ENCODE results near the gene C2CD2L.

DNA sequence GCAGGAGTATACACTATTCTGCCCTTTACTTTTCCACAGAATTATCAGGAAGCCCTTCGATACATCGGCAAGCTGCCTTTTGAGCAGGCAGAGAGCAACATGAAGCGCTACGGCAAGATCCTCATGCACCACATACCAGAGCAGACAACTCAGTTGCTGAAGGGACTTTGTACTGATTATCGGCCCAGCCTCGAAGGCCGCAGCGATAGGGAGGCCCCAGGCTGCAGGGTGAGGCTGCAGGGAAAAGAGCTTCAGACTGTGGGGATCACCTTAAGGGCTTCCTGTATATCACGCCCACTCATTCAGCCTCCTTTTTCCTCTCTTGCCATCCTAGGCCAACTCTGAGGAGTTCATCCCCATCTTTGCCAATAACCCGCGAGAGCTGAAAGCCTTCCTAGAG, 29.3 kb upstream of the C2CD2L start:
- TF ChIP-seq, protein P1, sequence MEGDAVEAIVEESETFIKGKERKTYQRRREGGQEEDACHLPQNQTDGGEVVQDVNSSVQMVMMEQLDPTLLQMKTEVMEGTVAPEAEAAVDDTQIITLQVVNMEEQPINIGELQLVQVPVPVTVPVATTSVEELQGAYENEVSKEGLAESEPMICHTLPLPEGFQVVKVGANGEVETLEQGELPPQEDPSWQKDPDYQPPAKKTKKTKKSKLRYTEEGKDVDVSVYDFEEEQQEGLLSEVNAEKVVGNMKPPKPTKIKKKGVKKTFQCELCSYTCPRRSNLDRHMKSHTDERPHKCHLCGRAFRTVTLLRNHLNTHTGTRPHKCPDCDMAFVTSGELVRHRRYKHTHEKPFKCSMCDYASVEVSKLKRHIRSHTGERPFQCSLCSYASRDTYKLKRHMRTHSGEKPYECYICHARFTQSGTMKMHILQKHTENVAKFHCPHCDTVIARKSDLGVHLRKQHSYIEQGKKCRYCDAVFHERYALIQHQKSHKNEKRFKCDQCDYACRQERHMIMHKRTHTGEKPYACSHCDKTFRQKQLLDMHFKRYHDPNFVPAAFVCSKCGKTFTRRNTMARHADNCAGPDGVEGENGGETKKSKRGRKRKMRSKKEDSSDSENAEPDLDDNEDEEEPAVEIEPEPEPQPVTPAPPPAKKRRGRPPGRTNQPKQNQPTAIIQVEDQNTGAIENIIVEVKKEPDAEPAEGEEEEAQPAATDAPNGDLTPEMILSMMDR (IDR thresholded peaks at IDR 0.05 in 4 of 5, conservative IDR thresholded peaks at IDR 0.05 in 1 of 5): no peak
- TF ChIP-seq POLR2A (IDR thresholded peaks at IDR 0.05): no peak
